H9 (cell line): ENCODE measurements around the gene RAD18. TPM values are rescaled to one million over a fixed set of nuclear protein-coding genes. Genes with fewer than 3 reads are reported as not detected.

Source experiments
- DNase-seq: peaks from one replicate; pipeline ENCODE4 v3.0.0-alpha.2; 2017
- H2AFZ ChIP-seq: one replicate; pipeline ENCODE4 v1.6.1; 2013; ENCODE audit warnings: mild to moderate bottlenecking, low read length, control low read depth, moderate library complexity
- H2AK5ac ChIP-seq: 2 replicates; pipeline ENCODE4 v1.6.1; 2013; ENCODE audit warnings: low read length, control low read depth, mixed read lengths; ENCODE audit not compliant: insufficient read length
- H2BK120ac ChIP-seq: one replicate; pipeline ENCODE4 v1.6.1; 2013; ENCODE audit warnings: low read depth, mild to moderate bottlenecking, low read length, control low read depth, inconsistent platforms; ENCODE audit not compliant: poor library complexity, severe bottlenecking
- H2BK12ac ChIP-seq: 2 replicates; pipeline ENCODE4 v1.6.1; 2013; ENCODE audit warnings: low read length, control low read depth, mixed read lengths, low read depth; ENCODE audit not compliant: insufficient read length
- H2BK15ac ChIP-seq: 2 replicates; pipeline ENCODE4 v1.6.1; 2013; ENCODE audit warnings: low read depth, low read length, control low read depth
- H2BK20ac ChIP-seq: one replicate; pipeline ENCODE4 v1.6.1; 2013; ENCODE audit warnings: low read depth, mild to moderate bottlenecking, low read length, control low read depth, inconsistent platforms; ENCODE audit not compliant: poor library complexity, severe bottlenecking
- H2BK5ac ChIP-seq: 2 replicates; pipeline ENCODE4 v1.6.1; 2013; ENCODE audit warnings: low read length, control low read depth, mixed read lengths; ENCODE audit not compliant: insufficient read length
- H3K14ac ChIP-seq: 2 replicates; pipeline ENCODE4 v1.6.1; 2013; ENCODE audit warnings: low read length, control low read depth; ENCODE audit not compliant: insufficient read depth
- H3K18ac ChIP-seq: 2 replicates; pipeline ENCODE4 v1.6.1; 2013; ENCODE audit warnings: low read depth, mild to moderate bottlenecking, mixed read lengths, low read length, control low read depth; ENCODE audit not compliant: insufficient read length
- H3K23ac ChIP-seq: 2 replicates; pipeline ENCODE4 v1.6.1; 2013; ENCODE audit warnings: low read length, control low read depth, mixed read lengths, low read depth; ENCODE audit not compliant: insufficient read length
- H3K23me2 ChIP-seq: 2 replicates; pipeline ENCODE4 v1.6.1; 2013; ENCODE audit warnings: low read depth, mild to moderate bottlenecking, mixed read lengths, low read length, control low read depth; ENCODE audit not compliant: insufficient read length, poor library complexity, severe bottlenecking
- H3K27ac ChIP-seq: 2 replicates; pipeline ENCODE4 v1.5.1; 2013; ENCODE audit warnings: low read length, control low read depth, mixed read lengths, low read depth; ENCODE audit not compliant: insufficient read length
- H3K27me3 ChIP-seq: 2 replicates; pipeline ENCODE4 v1.6.1; 2013; ENCODE audit warnings: low read length, control low read depth, inconsistent platforms; ENCODE audit not compliant: insufficient read depth
- H3K4ac ChIP-seq: 2 replicates; pipeline ENCODE4 v1.6.1; 2013; ENCODE audit warnings: low read depth, mild to moderate bottlenecking, control low read depth, inconsistent platforms, low read length, moderate library complexity
- H3K4me1 ChIP-seq: 2 replicates; pipeline ENCODE4 v1.6.1; 2013; ENCODE audit warnings: low read length, control low read depth, inconsistent platforms; ENCODE audit not compliant: insufficient read depth
- H3K4me2 ChIP-seq: 2 replicates; pipeline ENCODE4 v1.6.1; 2013; ENCODE audit warnings: low read length, control low read depth, mixed read lengths; ENCODE audit not compliant: insufficient read length, insufficient read depth
- H3K56ac ChIP-seq: 2 replicates; pipeline ENCODE4 v1.6.1; 2013; ENCODE audit warnings: low read depth, mild to moderate bottlenecking, mixed read lengths, low read length, control low read depth; ENCODE audit not compliant: insufficient read length
- H3K79me1 ChIP-seq: 2 replicates; pipeline ENCODE4 v1.6.1; 2013; ENCODE audit warnings: low read depth, mild to moderate bottlenecking, moderate library complexity, low read length, control low read depth, inconsistent platforms; ENCODE audit not compliant: insufficient read depth, poor library complexity, severe bottlenecking
- H3K79me2 ChIP-seq: 2 replicates; pipeline ENCODE4 v1.6.1; 2013; ENCODE audit warnings: low read length, control low read depth, inconsistent platforms; ENCODE audit not compliant: insufficient read depth
- H3K9ac ChIP-seq: 2 replicates; pipeline ENCODE4 v1.6.1; 2013; ENCODE audit warnings: low read length, control low read depth, mixed read lengths; ENCODE audit not compliant: insufficient read length; ENCODE audit errors: extremely low read depth
- H3K9me3 ChIP-seq: one replicate; pipeline ENCODE4 v1.6.1; 2013; ENCODE audit warnings: low read depth, low read length, inconsistent platforms; ENCODE audit not compliant: control insufficient read depth
- H3T11ph ChIP-seq: one replicate; pipeline ENCODE4 v1.6.1; 2013; ENCODE audit warnings: mild to moderate bottlenecking, low read length, control low read depth, inconsistent platforms
- H4K20me1 ChIP-seq: one replicate; pipeline ENCODE4 v1.6.1; 2013; ENCODE audit not compliant: control insufficient read depth, insufficient read length, insufficient read depth
- H4K5ac ChIP-seq: 2 replicates; pipeline ENCODE4 v1.6.1; 2013; ENCODE audit warnings: low read depth, mild to moderate bottlenecking, mixed read lengths, low read length, control low read depth; ENCODE audit not compliant: insufficient read length
- H4K8ac ChIP-seq: replicated peaks from 2 replicates; pipeline ENCODE4 v1.6.1; 2013; ENCODE audit warnings: low read length, control low read depth, mixed read lengths, low read depth; ENCODE audit not compliant: insufficient read length
- H4K91ac ChIP-seq: 2 replicates; pipeline ENCODE4 v1.6.1; 2013; ENCODE audit warnings: low read depth, mild to moderate bottlenecking, moderate library complexity, mixed read lengths, low read length, control low read depth; ENCODE audit not compliant: insufficient read length
- H3K27ac Mint-ChIP-seq, 3 experiments: 2 replicates in 2 of 3; 3 replicates in 1 of 3; pipeline ENCODE4 v1.8.0; 2020 to 2021; ENCODE audit warnings: mixed read lengths in 3 of 3, mild to moderate bottlenecking in 1 of 3, moderate library complexity in 1 of 3
- H3K27me3 Mint-ChIP-seq: 2 replicates; pipeline ENCODE4 v1.8.0; 2021; ENCODE audit warnings: low read depth, mild to moderate bottlenecking, moderate library complexity, mixed read lengths
- H3K36me3 Mint-ChIP-seq, 3 experiments: 2 replicates in 2 of 3; 3 replicates in 1 of 3; pipeline ENCODE4 v1.8.0; 2020 to 2021; ENCODE audit warnings: low read depth in 3 of 3, mixed read lengths in 3 of 3; ENCODE audit not compliant: insufficient read depth in 1 of 3
- H3K4me1 Mint-ChIP-seq, 2 experiments: 2 replicates each; pipeline ENCODE4 v1.8.0; 2020; ENCODE audit warnings: mixed read lengths in 2 of 2
- H3K4me3 Mint-ChIP-seq, 2 experiments: 2 replicates in 1 of 2; 3 replicates in 1 of 2; pipeline ENCODE4 v1.8.0; 2020 to 2021; ENCODE audit warnings: mild to moderate bottlenecking in 2 of 2, mixed read lengths in 2 of 2, moderate library complexity in 1 of 2
- H3K9me3 Mint-ChIP-seq, 2 experiments: 2 replicates in 1 of 2; 3 replicates in 1 of 2; pipeline ENCODE4 v1.8.0; 2020; ENCODE audit warnings: mild to moderate bottlenecking in 2 of 2, mixed read lengths in 2 of 2, moderate library complexity in 1 of 2
- CTCF ChIP-seq: fragments of 200-600 bp; sonication (generic); conservative IDR thresholded peaks from 3 replicates; pipeline ENCODE4 v1.8.0; 2021; ENCODE audit warnings: antibody characterized with exemption, mild to moderate bottlenecking
- WGBS: extraction: QIAGEN DNeasy Blood & Tissue Kit; methylation state at CpG from one replicate; pipeline ENCODE4 v1.1.7; 2013; ENCODE audit warnings: missing lambda C conversion rate, low lambda C conversion rate, mixed read lengths; ENCODE audit not compliant: insufficient read length; ENCODE audit errors: extremely low coverage; 5-methylcytosine and 5-hydroxymethylcytosine counted together
- total RNA-seq: library from RNA; stranded (reverse); gene quantifications from 2 replicates; pipeline ENCODE4 v1.2.1, GENCODE V29; 2021

The RAD18 gene
- total RNA-seq, 1 experiment from 2014 or later: 27.8 TPM

- Histone ChIP-seq H2BK120ac (no peak overlapping the region), H2BK5ac (no peak overlapping the region), H3K56ac (no peak overlapping the region), H3K4me2 (no peak overlapping the region), H3K9me3 (no peaks in the 10 kb centered on the region), H3K14ac (no peak overlapping the region; the same call in 1 of the 2 replicates), H4K8ac (no peak overlapping the region), H4K20me1 (no peaks in the 10 kb centered on the region), H3K18ac (no peak overlapping the region), H3K23ac (no peak overlapping the region), H4K5ac (no peak overlapping the region), H3K4ac (no peak overlapping the region), H2AK5ac (no peak overlapping the region), H3K79me2 (no peaks in the 10 kb centered on the region), H2BK20ac (no peak overlapping the region), H3K23me2 (no peaks in the 10 kb centered on the region), H3K27me3 (no peaks in the 10 kb centered on the region), H3K27ac (no peak overlapping the region), H3K9ac (no peak overlapping the region), H2BK12ac (no peak overlapping the region), H4K91ac (no peak overlapping the region), H2BK15ac (no peak overlapping the region), H2AFZ (no peak overlapping the region), H3T11ph (no peak overlapping the region), H3K79me1 (no peaks in the 10 kb centered on the region), H3K4me1 (peaks cover 4% of the 10 kb centered on the region)
- Mint-ChIP-seq H3K4me3 (no peak overlapping the region), H3K9me3 (no peaks in the 10 kb centered on the region), H3K27ac (no peak overlapping the region; a peak in 1 of 7 replicates), H3K36me3 (peaks cover 0 to 3% (median 2%) of the 10 kb centered on the region in 3 experiments; a peak in 2 of 7 replicates), H3K4me1 (peaks cover 13 to 22% of the 10 kb centered on the region in 2 experiments), H3K27me3 (no peaks in the 10 kb centered on the region; the same call in 1 of the 2 replicates)
- TF ChIP-seq CTCF: no peak
- DNase-seq: no peak
- no CpG with 5 or more reads among the region's 7 CpGs for WGBS
Observed at GRCh38 chr3:8870134-8870533, 93.1 kb downstream of the RAD18 start.
